GM12878 (cell line): ENCODE results near the gene SCLY.

Source experiments
- ESRRA ChIP-seq: IDR thresholded peaks from 2 replicates; pipeline ENCODE4 v1.6.1; 2012; ENCODE audit warnings: mild to moderate bottlenecking, low read length, improper control_type of control experiment
- POLR2A ChIP-seq: IDR thresholded peaks from 2 replicates; pipeline ENCODE4 v1.6.1; 2011; ENCODE audit warnings: low read depth, mild to moderate bottlenecking, low read length
- ZNF274 ChIP-seq: IDR thresholded peaks from one replicate; pipeline ENCODE4 v1.8.0; 2011; ENCODE audit not compliant: insufficient read length, insufficient read depth
- TF ChIP-seq, protein P1 (sequence below), 3 experiments: IDR thresholded peaks in 2 of 3; conservative IDR thresholded peaks in 1 of 3; 2 replicates each; pipeline ENCODE4 v1.5.1; 2011; ENCODE audit warnings: low read depth in 3 of 3, low read length in 3 of 3, mild to moderate bottlenecking in 3 of 3, control low read depth in 2 of 3, moderate library complexity in 2 of 3, inconsistent platforms in 1 of 3, mixed read lengths in 1 of 3; ENCODE audit not compliant: control insufficient read depth in 2 of 3, insufficient read depth in 1 of 3; ENCODE audit errors: extremely low read depth in 1 of 3
- TF ChIP-seq, protein P2 (sequence below): fragments of 450-650 bp; IDR thresholded peaks from 2 replicates; pipeline ENCODE4 v1.6.1; 2017; ENCODE audit warnings: mild to moderate bottlenecking

DNA sequence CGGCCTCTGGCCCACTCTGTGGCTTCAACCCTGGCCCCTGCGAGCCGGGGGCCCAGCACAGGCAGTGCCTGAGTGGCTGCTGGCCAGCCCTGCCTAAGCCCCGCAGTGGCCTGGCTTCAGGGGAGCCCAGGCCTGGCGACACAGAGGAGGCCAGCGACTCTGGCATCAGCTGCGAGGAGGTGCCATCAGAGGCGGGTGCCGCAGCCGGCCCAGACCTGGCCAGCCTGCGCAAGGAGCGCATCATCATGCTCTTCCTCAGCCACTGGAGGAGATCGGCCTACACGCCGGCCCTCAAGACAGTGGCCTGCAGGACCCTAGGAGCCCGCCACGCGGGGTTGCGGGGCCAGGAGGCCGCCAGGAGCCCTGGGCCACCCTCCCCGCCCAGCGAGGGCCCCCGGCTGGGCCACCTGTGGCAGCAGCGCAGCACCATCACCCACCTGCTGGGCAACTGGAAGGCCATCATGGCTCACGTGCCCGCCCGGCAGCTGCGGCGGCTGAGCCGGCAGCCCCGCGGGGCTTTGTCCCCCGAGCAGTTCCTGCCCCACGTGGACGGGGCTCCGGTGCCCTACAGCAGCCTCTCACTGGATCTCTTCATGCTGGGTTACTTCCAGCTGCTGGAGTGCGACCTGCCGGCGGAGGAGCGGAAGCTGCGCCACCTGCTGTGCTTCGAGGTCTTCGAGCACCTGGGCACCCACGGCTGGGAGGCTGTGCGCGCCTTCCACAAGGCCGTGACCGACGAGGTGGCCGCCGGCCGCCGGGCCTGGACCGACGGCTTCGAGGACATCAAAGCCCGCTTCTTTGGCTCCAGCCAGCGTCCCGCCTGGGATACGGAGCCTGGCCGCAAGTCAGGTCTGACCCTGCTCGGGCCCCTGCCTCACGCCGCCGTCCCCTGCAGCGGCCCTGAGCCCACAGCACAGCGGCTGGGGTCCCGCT is 70.2 kb downstream of the SCLY start:
- TF ChIP-seq POLR2A (no peak), ZNF274 (no peak), ESRRA (no peak)
- TF ChIP-seq, protein P1, sequence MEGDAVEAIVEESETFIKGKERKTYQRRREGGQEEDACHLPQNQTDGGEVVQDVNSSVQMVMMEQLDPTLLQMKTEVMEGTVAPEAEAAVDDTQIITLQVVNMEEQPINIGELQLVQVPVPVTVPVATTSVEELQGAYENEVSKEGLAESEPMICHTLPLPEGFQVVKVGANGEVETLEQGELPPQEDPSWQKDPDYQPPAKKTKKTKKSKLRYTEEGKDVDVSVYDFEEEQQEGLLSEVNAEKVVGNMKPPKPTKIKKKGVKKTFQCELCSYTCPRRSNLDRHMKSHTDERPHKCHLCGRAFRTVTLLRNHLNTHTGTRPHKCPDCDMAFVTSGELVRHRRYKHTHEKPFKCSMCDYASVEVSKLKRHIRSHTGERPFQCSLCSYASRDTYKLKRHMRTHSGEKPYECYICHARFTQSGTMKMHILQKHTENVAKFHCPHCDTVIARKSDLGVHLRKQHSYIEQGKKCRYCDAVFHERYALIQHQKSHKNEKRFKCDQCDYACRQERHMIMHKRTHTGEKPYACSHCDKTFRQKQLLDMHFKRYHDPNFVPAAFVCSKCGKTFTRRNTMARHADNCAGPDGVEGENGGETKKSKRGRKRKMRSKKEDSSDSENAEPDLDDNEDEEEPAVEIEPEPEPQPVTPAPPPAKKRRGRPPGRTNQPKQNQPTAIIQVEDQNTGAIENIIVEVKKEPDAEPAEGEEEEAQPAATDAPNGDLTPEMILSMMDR (IDR thresholded peaks at IDR 0.05 in 2 of 3, conservative IDR thresholded peaks at IDR 0.05 in 1 of 3; ENCODE audit: control insufficient read depth in 2 of 3, extremely low read depth in 1 of 3, insufficient read depth in 1 of 3, low read depth in 3 of 3, low read length in 3 of 3) = no peak
- TF ChIP-seq, protein P2, sequence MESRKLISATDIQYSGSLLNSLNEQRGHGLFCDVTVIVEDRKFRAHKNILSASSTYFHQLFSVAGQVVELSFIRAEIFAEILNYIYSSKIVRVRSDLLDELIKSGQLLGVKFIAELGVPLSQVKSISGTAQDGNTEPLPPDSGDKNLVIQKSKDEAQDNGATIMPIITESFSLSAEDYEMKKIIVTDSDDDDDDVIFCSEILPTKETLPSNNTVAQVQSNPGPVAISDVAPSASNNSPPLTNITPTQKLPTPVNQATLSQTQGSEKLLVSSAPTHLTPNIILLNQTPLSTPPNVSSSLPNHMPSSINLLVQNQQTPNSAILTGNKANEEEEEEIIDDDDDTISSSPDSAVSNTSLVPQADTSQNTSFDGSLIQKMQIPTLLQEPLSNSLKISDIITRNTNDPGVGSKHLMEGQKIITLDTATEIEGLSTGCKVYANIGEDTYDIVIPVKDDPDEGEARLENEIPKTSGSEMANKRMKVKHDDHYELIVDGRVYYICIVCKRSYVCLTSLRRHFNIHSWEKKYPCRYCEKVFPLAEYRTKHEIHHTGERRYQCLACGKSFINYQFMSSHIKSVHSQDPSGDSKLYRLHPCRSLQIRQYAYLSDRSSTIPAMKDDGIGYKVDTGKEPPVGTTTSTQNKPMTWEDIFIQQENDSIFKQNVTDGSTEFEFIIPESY = no peak
